Mesendoderm (in vitro differentiated cells): ENCODE data around the gene SMAD5. TPM values are rescaled to one million over a fixed set of nuclear protein-coding genes. Genes with fewer than 3 reads are reported as not detected.

Experiments
- DNase-seq: peaks from one replicate; pipeline ENCODE4 v3.0.0; 2013
- H2AK5ac ChIP-seq: 2 replicates; pipeline ENCODE4 v1.6.1; 2013; ENCODE audit warnings: low read length, inconsistent platforms
- H2BK120ac ChIP-seq: 2 replicates; pipeline ENCODE4 v1.6.1; 2013; ENCODE audit warnings: low read depth, mild to moderate bottlenecking, low read length, moderate library complexity, mixed read lengths
- H2BK15ac ChIP-seq: replicated peaks from 2 replicates; pipeline ENCODE4 v1.6.1; 2013; ENCODE audit warnings: low read depth, mild to moderate bottlenecking, moderate library complexity
- H2BK5ac ChIP-seq: 2 replicates; pipeline ENCODE4 v1.6.1; 2013; ENCODE audit warnings: low read length, inconsistent platforms
- H3K18ac ChIP-seq: 2 replicates; pipeline ENCODE4 v1.6.1; 2013; ENCODE audit warnings: mild to moderate bottlenecking, low read length, mixed read lengths
- H3K23ac ChIP-seq: one replicate; pipeline ENCODE4 v1.6.1; 2013; ENCODE audit warnings: low read length
- H3K27ac ChIP-seq: 2 replicates; pipeline ENCODE4 v1.5.1; 2013; ENCODE audit warnings: low read depth, mild to moderate bottlenecking, inconsistent platforms, low read length, moderate library complexity
- H3K27me3 ChIP-seq: 2 replicates; pipeline ENCODE4 v1.6.1; 2013; ENCODE audit warnings: low read length, control low read depth, mild to moderate bottlenecking, inconsistent platforms; ENCODE audit not compliant: insufficient read depth, poor library complexity
- H3K36me3 ChIP-seq: 2 replicates; pipeline ENCODE4 v1.6.1; 2013; ENCODE audit warnings: low read length, inconsistent platforms; ENCODE audit not compliant: control insufficient read depth, insufficient read depth
- H3K4ac ChIP-seq: one replicate; pipeline ENCODE4 v1.6.1; 2013; ENCODE audit warnings: low read depth, mild to moderate bottlenecking, low read length, moderate library complexity
- H3K4me1 ChIP-seq: 2 replicates; pipeline ENCODE4 v1.6.1; 2013; ENCODE audit warnings: low read depth, low read length, inconsistent platforms; ENCODE audit not compliant: control insufficient read depth
- H3K4me2 ChIP-seq: 2 replicates; pipeline ENCODE4 v1.6.1; 2013; ENCODE audit warnings: low read length
- H3K4me3 ChIP-seq: 2 replicates; pipeline ENCODE4 v1.5.1; 2013; ENCODE audit warnings: mild to moderate bottlenecking, low read length
- H3K56ac ChIP-seq: one replicate; pipeline ENCODE4 v1.6.1; 2013; ENCODE audit warnings: low read length
- H3K79me1 ChIP-seq: 2 replicates; pipeline ENCODE4 v1.6.1; 2013; ENCODE audit warnings: low read length, inconsistent platforms
- H3K79me2 ChIP-seq: 2 replicates; pipeline ENCODE4 v1.6.1; 2013; ENCODE audit warnings: mild to moderate bottlenecking, low read length; ENCODE audit not compliant: control insufficient read depth, insufficient read depth
- H3K9ac ChIP-seq: 2 replicates; pipeline ENCODE4 v1.6.1; 2013; ENCODE audit warnings: low read length, inconsistent platforms
- H4K5ac ChIP-seq: one replicate; pipeline ENCODE4 v1.6.1; 2013; ENCODE audit warnings: low read length
- H4K8ac ChIP-seq: one replicate; pipeline ENCODE4 v1.6.1; 2013; ENCODE audit warnings: low read depth, mild to moderate bottlenecking, control low read depth, low read length, moderate library complexity
- WGBS: extraction: QIAGEN DNeasy Blood & Tissue Kit; methylation state at CpG from one replicate; pipeline ENCODE4 v1.1.7; 2013; ENCODE audit warnings: low lambda C conversion rate, missing lambda C conversion rate; ENCODE audit not compliant: insufficient coverage; ENCODE audit errors: extremely low coverage; 5-methylcytosine and 5-hydroxymethylcytosine counted together
- small RNA-seq: library from polyadenylated mRNA; stranded (forward); fragments of <200 nt; extraction: miRNeasy Mini kit (QIAGEN cat#:217004); gene quantifications from one replicate; pipeline ENCODE3, GENCODE V24; 2013; ENCODE audit not compliant: insufficient read depth

SMAD5 gene

GRCh38 chr5:136232316-136232715 is 99.7 kb downstream of the SMAD5 start:
- H3K27me3 ChIP-seq = no peaks in the 10 kb centered on the region
- H2AK5ac ChIP-seq = no peak overlapping the region
- H2BK120ac ChIP-seq = no peak overlapping the region
- WGBS = no CpG with 5 or more reads among the region's 6 CpGs
- H3K4me2 ChIP-seq = no peak overlapping the region
- H3K9ac ChIP-seq = no peak overlapping the region
- H3K79me1 ChIP-seq = no peaks in the 10 kb centered on the region
- no peak overlapping the region for H4K5ac ChIP-seq
- no peak overlapping the region for H4K8ac ChIP-seq
- no peak overlapping the region for H3K4me3 ChIP-seq
- H2BK5ac ChIP-seq = no peak overlapping the region
- no peak overlapping the region for H3K4ac ChIP-seq
- H3K79me2 ChIP-seq = no peaks in the 10 kb centered on the region
- no peaks in the 10 kb centered on the region for H3K36me3 ChIP-seq
- no peak overlapping the region for H3K27ac ChIP-seq
- DNase-seq = no peak
- no peak overlapping the region for H3K18ac ChIP-seq
- no peaks in the 10 kb centered on the region for H3K4me1 ChIP-seq
- no peak overlapping the region for H3K56ac ChIP-seq
- H2BK15ac ChIP-seq = no peak overlapping the region
- H3K23ac ChIP-seq = no peak overlapping the region

Small RNAs within 50 kb of the gene (small RNA-seq; reads per million reads assigned to genes)
- not detected for gene RF02173
- gene RF02175 = not detected
- not detected for gene RF02176
